DND-41 (cell line): ENCODE data around the gene FXYD3.

Experiments
- EZH2 ChIP-seq: IDR thresholded peaks from 3 replicates; pipeline ENCODE4 v1.6.1; 2012; ENCODE audit warnings: borderline replicate concordance, low read depth, mild to moderate bottlenecking, moderate library complexity, low read length, inconsistent platforms; ENCODE audit not compliant: severe bottlenecking
- TF ChIP-seq, protein P1 (sequence below): IDR thresholded peaks from 2 replicates; pipeline ENCODE4 v1.5.1; 2012; ENCODE audit warnings: borderline replicate concordance, low read length, moderate library complexity, mild to moderate bottlenecking; ENCODE audit not compliant: poor library complexity, severe bottlenecking; ENCODE audit errors: extremely low read depth

DNA sequence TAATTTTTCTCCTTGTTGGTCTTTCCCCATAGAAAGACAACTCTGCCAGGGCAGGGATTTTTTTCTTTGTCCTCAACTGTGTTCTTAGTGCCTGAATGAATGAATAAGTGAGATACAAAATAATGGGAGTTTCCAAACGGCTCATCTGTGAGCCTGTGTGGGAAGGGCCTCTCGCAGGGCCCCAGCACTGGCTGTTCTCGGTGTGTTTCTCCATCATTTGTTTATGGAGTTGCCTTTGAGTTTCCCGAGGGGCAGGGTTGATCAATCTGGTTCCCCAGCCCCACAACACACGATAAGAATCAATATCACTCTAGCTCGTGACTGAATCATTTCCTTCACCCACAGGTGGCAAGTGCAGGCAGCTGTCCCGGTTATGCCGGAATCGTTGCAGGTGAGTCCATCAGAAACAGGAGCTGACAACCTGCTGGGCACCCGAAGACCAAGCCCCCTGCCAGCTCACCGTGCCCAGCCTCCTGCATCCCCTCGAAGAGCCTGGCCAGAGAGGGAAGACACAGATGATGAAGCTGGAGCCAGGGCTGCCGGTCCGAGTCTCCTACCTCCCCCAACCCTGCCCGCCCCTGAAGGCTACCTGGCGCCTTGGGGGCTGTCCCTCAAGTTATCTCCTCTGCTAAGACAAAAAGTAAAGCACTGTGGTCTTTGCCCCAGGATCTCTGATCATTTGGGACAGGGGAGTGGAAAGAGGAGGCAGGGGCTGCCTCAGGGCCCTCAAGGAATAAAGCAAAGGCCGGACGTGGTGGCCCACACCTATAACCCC lies 53.8 kb downstream of the FXYD3 start:
- TF ChIP-seq, protein P1, sequence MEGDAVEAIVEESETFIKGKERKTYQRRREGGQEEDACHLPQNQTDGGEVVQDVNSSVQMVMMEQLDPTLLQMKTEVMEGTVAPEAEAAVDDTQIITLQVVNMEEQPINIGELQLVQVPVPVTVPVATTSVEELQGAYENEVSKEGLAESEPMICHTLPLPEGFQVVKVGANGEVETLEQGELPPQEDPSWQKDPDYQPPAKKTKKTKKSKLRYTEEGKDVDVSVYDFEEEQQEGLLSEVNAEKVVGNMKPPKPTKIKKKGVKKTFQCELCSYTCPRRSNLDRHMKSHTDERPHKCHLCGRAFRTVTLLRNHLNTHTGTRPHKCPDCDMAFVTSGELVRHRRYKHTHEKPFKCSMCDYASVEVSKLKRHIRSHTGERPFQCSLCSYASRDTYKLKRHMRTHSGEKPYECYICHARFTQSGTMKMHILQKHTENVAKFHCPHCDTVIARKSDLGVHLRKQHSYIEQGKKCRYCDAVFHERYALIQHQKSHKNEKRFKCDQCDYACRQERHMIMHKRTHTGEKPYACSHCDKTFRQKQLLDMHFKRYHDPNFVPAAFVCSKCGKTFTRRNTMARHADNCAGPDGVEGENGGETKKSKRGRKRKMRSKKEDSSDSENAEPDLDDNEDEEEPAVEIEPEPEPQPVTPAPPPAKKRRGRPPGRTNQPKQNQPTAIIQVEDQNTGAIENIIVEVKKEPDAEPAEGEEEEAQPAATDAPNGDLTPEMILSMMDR: no peak
- no peak for TF ChIP-seq EZH2
